ENCODE results near the gene DLEC1.
"Not testable (repeated sequence)": the region's sequence is repeated elsewhere in the genome, so short reads cannot be mapped to it uniquely, and the experiment has no call there.

DLEC1 gene

DNA sequence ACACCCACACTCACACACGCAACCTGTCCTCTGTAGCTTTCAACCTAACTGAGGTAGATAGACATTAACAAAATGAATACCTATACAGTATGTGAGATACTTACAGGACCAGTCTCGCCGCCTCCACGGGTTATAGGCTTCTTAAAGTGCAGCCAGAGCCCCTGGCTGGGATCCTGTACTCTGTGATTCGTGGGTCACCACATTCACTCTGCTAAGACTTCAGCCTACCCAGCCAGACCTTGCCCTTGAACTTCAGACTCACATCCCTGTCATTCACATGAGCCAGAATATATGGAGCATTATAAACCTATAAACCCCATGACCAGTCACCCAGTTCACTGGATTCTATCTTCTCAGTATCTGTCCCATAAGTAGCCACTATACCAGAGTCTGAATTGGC is 1.4 kb downstream of the DLEC1 start:
- no peak for DNase-seq (ENCODE audit: low spot score)

- DNase-seq (ENCODE audit: low spot score) = no peak
These were observed 4.5 kb downstream of the DLEC1 start for GRCh38 chr3:38043486-38043885.

DNA sequence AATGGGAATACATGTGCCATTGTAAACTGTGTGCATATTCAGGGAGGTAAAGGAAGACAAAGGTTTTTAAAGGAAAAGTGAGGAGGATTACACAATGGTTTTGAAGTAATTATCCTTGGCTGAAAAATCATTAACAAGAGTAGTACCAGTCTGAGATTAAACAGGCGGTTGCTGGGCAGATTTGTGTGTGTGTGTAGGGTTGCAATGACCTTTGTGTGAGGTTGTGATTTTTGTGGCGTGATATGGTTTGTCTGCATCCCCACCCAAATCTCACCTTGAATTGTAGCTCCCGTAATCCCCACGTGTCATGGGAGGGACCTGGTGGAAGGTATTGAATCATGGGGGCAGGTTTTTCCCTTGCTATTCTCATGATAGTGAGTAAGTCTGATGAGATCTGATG is 7.0 kb downstream of the DLEC1 start:
- DNase-seq (ENCODE audit: low spot score) = no peak

- no peak for DNase-seq (ENCODE audit: low spot score)
These were observed 7.8 kb downstream of the DLEC1 start for GRCh38 chr3:38046821-38047220.

DNA sequence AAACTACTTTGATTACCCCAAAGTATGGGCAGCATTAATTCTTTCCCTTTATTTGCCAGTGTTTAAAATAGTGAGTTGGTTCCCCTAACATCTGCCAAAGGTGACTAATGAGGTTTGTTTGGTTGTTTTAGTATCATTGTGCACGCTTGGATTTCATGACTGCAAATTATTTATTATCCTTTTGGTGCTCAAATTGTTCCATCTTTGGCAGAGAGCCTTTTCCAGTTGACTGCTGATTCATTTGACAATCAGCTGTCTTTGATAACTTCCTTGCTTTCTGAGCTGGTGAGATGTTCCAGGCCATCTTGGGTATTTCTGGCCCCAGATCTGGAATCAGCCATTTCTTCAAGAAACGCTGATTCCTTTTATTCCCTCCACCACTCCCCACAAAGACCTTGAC is 8.9 kb downstream of the DLEC1 start:
- DNase-seq (ENCODE audit: low spot score) = no peak

DNA sequence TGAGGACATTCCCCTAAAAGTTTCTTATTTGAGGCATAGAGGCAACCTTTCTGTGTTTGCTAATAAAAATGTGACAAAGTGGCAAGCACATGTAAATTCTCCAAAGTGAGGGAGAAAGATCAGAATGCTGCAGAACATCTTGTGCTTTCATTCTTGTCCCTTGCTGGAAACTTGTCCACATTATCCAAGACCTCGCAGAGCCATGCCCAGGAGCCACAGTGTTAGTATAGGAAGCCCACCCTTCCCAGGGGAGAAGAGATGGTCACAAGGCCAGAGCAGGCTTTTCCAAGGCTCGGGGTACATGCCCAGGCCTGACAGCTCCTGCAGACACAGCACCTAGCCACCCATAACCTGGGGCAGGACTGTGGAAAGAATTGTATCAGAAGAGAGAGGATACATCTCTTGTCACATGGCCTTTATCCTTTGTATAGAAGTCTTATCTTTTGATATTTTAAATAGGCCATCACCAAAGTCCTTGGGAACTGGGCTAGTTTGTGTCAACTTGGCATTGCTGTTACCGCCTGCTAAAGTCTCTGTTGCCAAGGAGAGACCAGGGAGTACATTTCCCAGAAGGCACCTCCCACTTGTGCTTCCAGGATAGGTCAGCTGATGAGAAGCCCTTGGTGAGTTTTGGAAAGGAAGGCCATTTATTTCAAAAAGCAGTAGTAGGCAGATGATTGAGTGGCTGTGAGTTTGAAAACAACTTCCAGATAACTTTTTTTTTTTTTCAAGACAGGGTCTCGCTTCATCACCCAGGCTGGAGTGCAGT is 10.5 kb downstream of the DLEC1 start:
- DNase-seq (ENCODE audit: low spot score) = no peak

GRCh38 chr3:38051131-38051530 is 12.1 kb downstream of the DLEC1 start:
- DNase-seq (ENCODE audit: low spot score) = no peak

DNA sequence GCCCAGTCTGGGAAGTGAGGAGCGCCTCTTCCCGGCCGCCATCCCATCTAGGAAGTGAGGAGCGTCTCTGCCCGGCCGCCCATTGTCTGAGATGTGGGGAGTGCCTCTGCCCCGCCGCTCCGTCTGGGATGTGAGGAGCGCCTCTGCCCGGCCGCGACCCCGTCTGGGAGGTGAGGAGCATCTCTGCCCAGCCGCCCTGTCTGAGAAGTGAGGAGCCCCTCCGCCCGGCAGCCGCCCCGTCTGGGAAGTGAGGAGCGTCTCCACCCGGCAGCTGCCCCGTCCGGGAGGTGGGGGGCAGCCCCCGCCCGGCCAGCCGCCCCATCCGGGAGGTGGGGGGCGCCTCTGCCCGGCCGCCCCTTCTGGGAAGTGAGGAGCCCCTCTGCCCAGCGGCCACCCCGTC is 14.3 kb downstream of the DLEC1 start:
- DNase-seq (ENCODE audit: low spot score) = not testable (repeated sequence)

GRCh38 chr3:38053813-38054498 is 14.9 kb downstream of the DLEC1 start:
- DNase-seq (ENCODE audit: low spot score) = not testable (repeated sequence)

GRCh38 chr3:38054499-38055001 is 15.5 kb downstream of the DLEC1 start:
- no peak for DNase-seq (ENCODE audit: low spot score)

DNA sequence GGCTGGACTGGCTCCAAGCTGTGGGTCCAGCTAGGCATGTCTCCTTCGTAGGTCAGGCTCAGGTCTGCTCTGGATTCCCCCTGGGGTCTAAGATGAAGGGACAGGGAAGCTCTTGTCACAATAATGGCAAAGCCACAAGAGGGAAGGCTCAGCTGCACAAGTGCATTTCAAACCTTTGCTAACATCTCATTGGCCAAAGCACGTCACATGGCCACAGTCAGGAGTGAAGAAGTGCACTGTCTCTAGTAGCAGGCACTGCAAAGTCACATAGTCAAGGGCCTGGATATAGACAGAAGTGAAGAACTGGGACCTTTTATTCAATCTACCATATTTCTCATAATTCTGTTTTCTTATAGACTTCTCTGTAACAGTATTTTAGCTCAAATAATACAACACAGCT is 20.1 kb downstream of the DLEC1 start:
- no peak for DNase-seq (ENCODE audit: low spot score)

GRCh38 chr3:38059591-38059990 is 20.6 kb downstream of the DLEC1 start:
- no peak for DNase-seq (ENCODE audit: low spot score)

DNA sequence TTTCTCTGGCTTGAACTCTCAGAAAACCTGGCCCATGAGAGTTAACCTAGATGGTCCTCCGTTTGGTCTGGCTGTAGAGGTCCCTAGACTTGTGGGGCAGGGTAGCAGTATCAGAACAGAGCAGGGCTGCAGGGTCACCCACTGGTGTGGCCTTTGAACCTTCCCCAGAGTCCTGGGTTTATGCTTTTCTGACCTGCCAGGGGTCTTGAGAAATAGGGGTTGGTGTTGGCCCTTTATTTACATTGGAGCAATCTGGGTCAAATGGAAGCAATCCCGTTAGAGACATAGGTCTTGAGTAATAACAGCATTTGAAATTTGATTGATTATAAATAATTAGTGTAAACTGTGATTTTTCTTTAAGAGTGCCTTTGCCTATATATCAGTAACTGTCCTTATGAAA is 23.8 kb downstream of the DLEC1 start:
- no peak for DNase-seq (ENCODE audit: low spot score)

DNA sequence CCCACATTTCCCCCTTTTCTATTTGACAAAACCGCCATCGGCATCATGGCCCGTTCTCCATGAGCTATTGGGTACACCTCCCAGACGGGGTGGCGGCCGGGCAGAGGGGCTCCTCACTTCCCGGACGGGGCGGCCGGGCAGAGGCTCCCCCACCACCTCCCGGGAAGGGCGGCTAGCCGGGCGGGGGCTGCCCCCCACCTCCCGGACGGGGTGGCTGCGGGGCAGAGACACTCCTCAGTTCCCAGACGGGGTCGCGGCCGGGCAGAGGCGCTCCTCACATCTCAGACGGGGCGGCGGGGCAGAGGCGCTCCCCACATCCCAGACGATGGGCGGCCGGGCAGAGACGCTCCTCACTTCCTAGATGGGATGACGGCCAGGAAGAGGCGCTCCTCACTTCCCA is 25.4 kb downstream of the DLEC1 start:
- not testable (repeated sequence) for DNase-seq (ENCODE audit: low spot score)

DNA sequence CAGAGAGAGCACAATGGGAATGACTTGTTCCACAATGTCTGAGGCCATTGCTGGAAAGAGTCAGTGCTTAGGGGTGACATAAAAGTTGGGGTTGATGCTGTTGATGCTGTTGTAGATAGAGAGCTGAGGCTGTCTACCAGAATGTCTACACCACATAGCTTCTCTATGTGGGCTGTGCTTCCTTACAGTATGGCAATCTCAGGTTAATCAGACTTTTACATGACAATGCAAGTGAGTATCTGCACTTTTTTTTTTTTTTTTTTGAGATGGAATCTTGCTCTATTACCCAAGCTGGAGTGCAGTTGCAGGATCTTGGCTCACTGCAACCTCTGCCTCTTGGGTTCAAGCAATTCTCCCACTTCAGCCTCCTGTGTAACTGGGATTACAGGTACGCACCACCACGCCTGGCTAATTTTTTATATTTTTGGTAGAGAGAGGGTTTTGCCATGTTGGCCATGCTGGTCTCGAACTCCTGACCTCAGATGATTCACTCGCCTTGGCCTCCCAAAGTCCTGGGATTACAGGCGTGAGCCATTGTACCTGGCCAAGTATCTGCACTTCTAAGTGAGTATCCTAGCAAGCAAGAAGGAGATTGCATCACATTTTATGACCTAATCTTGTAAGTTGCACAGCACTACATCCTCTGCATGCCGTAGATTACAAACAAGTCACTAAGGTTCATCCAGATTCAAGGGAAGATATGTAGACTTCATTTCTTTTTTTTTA is 28.7 kb downstream of the DLEC1 start:
- DNase-seq (ENCODE audit: low spot score) = no peak

GRCh38 chr3:38070013-38070412 is 31.0 kb downstream of the DLEC1 start:
- DNase-seq (ENCODE audit: low spot score) = no peak

GRCh38 chr3:38077073-38077472 is 38.1 kb downstream of the DLEC1 start:
- DNase-seq (ENCODE audit: low spot score) = not testable (repeated sequence)

DNA sequence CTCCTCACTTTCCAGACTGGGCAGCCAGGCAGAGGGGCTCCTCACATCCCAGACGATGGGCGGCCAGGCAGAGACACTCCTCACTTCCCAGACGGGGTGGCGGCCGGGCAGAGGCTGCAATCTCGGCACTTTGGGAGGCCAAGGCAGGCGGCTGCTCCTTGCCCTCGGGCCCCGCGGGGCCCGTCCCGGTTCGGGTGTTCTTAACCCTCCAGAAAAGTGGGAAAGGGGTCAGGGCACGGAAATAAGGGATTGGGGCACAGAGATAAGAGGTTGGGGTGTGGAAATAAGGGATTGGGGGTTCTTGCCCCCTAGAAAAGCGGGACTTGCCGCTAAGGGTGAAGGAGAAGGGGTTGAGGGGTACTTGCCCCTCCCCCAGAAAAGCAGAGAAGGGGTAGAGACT is 43.3 kb downstream of the DLEC1 start:
- not testable (repeated sequence) for DNase-seq (ENCODE audit: low spot score)

DNA sequence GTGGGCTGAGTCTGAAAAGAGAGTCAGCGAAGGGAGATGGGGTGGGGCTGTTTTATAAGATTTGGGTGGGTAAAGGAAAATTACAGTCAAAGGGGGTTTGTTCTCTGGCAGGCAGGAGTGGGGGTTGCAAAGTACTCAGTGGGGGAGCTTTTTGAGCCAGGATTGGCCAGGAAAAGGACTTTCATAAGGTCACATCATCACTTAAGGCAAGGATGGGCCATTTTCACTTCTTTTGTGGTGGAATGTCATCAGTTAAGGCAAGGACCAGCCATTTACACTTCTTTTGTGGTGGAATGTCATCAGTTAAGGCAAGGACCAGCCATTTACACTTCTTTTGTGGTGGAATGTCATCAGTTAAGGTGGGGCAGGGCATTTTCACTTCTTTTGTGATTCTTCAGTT is 44.2 kb downstream of the DLEC1 start:
- not testable (repeated sequence) for DNase-seq (ENCODE audit: low spot score)

GRCh38 chr3:38083871-38084333 is 44.9 kb downstream of the DLEC1 start:
- DNase-seq (ENCODE audit: low spot score) = no peak

DNA sequence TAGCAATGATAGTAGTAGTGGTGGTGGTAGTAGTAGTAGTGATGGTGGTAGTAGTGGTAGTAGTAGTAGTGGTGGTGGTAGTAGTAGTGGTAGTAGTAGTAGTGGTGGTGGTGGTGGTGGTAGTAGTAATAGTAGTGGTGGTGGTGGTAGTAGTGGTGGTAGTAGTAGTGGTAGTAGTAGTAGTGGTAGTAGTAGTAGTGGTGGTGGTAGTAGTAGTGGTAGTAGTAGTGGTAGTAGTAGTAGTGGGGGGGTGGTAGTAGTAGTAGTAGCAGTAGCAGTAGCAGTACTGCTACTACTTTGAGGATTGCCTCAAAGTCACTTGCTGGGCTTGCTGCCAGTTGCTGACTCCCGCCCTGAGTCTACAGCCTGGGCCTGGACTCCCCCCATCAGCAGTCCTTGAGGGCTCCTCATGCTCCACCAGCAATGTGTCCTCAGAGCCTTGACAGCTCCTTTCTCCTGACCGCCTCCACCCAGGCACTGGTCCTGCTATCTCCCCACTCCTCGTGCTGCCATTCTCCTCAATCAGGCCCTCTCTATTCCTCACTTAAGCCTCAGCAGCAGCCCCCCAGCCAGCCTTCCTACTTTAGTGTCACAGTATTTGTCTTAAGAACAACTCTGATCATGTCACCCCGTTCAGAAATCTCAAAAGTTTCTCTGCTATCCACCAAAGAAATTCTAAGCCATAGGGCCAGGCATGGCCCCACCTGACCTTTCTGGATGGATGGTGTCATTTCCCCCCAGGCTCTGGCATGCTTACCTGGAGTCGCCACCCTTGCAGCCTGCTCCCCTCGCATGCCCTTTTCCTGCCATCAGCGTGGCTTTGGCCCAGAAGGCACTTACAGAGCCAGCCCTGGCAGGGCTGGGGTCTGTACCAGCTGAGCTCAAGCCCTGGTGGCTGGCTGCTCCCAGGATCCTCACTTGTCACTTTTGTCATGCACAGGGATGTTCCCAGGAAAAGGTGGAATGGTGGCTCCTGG is 45.6 kb downstream of the DLEC1 start:
- DNase-seq (ENCODE audit: low spot score) = peak; percentile 60
